GM20000 (cell line): ENCODE measurements around the gene SLC28A3.

Experiments
- DNase-seq: peaks from one replicate; pipeline ENCODE4 v3.0.0; 2012; ENCODE audit warnings: low spot score
- TF ChIP-seq, protein P1 (sequence below): IDR thresholded peaks from 2 replicates; pipeline ENCODE4 v1.5.1; 2012; ENCODE audit warnings: mild to moderate bottlenecking, control low read depth; ENCODE audit errors: extremely low read depth, missing control alignments

SLC28A3 gene

DNA sequence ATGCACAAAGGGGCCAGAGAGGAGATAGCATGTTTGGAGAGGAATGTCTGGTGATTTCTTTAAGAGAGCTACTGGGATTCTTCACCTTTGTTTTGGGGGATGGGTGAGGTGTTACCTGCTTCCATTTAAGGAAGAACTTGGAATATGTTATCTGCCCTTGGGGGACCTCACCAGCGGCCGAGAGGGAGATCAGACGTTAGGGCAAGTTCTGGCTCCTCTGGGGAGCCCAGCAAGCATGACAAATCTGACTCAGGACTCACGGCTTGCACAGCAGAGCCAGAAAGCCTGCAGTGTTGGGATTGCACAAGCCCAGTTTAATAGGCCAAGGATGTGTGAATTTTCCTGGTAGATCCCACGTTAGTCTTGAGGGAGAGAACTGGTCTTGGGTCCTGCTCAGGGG is 40.3 kb downstream of the SLC28A3 start:
- DNase-seq, result no peak
- TF ChIP-seq, protein P1, sequence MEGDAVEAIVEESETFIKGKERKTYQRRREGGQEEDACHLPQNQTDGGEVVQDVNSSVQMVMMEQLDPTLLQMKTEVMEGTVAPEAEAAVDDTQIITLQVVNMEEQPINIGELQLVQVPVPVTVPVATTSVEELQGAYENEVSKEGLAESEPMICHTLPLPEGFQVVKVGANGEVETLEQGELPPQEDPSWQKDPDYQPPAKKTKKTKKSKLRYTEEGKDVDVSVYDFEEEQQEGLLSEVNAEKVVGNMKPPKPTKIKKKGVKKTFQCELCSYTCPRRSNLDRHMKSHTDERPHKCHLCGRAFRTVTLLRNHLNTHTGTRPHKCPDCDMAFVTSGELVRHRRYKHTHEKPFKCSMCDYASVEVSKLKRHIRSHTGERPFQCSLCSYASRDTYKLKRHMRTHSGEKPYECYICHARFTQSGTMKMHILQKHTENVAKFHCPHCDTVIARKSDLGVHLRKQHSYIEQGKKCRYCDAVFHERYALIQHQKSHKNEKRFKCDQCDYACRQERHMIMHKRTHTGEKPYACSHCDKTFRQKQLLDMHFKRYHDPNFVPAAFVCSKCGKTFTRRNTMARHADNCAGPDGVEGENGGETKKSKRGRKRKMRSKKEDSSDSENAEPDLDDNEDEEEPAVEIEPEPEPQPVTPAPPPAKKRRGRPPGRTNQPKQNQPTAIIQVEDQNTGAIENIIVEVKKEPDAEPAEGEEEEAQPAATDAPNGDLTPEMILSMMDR, result no peak

DNA sequence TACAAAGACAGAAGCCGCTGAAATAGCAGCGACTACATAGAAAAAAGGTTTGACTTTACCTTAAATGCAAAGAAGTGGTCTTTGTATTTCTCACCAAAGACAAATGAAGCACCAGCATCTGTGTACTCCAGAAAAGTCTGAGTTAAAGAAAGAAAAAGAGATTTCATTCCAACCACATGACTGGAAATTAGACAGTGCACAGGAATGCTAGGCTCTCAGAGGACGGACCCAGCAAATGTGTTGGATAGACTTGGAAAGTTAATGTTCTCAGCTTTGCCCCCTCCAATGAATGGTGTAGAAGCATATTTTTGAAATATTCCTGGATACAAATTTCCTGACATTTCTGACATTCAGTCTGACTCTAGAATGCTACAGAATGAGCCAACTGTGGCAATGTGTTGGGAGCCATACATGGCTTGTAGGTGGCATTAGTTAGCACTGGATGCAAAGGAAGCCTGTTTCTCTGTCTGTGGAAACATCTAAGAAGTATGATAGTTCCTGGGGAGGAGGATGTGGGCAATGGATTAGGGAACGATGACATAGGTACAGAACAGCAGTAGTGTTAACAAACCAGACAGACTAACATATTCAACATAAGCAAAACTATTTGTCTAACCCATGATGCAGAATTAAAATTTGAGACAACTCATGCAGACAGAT is 43.3 kb downstream of the SLC28A3 start:
- TF ChIP-seq, protein P1, result no peak
- DNase-seq, result no peak

DNA sequence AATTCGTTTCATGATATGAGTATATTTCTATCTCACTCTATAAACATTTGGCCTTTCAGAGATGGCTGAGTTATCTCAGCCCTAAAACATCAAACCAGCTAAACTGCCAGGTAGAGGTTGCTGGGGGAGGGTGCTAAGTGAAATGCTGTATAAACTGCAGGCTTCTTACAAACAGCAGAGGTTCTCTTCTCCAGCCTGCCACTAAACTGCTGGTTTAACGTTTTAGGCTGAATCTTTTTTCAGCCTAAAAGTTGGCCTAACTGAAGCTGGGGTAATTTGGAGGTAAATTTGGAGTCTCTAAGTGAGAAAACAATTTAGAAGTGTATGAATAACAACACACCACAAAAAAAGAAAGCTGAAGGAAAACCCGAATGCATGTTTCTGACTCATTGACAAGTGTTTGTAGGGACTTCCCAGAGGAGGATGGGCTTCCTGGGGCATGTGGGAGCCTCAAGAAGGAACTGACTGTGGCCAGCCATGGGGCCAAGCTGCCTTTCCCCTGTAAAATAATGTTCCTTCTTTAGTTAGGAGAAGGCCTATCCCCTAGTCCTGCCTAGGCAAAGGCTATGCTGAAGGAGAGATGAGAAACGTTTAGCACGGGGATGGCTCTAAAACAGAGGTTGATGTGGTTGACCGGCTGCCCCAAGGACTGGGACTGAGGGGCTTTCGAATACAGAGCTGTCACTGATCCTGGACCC is 44.3 kb downstream of the SLC28A3 start:
- TF ChIP-seq, protein P1, result no peak
- peak; percentile 63 for DNase-seq

DNA sequence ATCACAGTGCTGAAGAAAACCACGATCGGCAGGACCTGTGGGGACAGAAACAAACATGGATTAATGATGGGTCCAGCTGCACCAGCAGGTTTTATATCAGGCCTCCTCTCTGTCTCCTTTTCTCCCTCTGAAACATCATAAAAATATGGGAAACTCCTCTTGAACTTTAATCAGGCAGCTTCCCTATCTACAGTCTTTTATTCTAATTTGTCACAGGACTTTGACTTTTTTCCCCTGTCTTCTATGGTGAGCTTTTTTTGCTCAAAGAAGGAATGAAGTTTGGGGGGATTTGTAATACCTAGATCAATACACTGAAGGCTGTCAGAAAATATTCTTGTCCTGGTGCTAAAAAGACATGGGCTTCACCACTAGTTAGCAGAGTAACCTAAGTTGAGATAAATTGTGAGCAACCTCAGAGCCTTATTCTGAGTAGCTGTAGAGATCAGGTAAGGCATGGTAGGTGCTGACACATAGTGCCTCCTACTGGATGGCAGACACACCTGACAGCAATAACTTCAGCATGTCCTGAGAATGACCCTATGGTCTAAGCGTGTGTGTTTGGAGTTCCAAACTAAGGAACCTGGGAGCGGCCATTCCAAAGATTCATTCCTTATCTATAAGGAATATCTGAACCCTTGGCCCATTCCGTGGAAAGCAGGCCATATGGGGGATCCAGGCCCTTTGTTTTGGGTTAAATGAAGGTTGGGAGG is 46.2 kb downstream of the SLC28A3 start:
- TF ChIP-seq, protein P1, result peak; percentile 37
- peak; percentile 17 for DNase-seq

DNA sequence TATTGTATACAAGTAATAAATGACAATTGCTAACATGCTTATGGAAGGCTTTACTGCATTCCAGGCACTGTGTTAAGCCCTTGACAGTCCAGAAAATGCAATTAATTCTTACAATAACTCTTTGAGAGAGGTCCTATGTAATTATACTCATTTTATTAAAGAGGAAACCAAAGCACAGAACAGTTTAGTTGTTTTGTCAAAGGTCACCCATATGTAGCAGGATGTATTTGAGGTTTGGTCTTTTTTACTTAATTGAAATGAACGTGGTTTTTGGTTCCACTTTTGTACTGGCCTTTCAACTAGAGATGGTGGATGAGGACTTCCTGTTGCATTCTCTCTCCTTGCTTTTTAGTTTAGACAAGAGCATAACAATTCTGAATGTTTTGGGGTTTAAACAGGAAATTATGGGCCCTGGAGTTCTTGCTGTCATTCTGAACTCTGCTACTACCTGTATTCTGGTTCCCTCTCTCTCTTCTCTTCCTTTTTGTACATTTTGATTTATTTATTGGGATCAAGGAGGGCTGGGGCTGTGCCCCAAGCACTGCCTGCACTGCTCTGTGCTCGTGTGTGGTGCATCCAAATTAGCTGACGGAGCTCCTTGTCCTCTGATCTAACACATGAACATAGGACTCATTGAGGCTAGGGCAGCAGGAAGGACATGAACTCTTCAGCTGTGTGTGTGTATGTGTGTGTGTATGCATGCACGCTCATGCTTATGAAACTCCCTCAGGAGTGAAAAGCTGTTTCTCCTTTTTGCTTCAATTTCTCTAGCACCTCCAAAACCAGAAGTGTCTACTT is 47.4 kb downstream of the SLC28A3 start:
- TF ChIP-seq, protein P1, result no peak
- DNase-seq, result peak; percentile 38

DNA sequence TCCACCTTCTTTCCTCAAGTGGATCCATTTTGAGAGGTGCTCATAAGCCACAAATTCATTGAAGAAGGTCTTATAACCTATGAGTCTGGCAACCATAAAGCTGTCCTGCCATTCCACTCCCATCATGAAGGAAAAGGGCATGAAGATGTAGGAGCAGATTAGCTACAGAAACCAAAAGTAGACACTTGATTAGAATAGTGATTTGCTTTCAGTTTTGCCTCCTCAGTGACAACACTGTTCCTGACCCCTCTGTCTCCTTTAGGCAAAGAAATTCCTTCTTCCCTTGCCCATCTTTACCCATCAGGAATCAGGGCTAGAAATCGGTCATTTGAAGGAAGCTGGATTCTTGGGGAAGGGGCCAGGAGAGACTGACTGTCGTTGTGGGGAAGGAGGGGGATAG is 55.2 kb downstream of the SLC28A3 start:
- DNase-seq, result peak; percentile 39

More for the DNA sequence above, 55.2 kb downstream of the SLC28A3 start:
- TF ChIP-seq, protein P1, result no peak
